GM18511 (cell line): ENCODE data around the gene TENT5D.
"Not testable (repeated sequence)": the region's sequence is repeated elsewhere in the genome, so short reads cannot be mapped to it uniquely, and the experiment has no call there.

Source experiments
- ATAC-seq: cut with Tn5 transposase; IDR thresholded peaks from one replicate; pipeline ENCODE4 v1.9.1; 2021; ENCODE audit warnings: mild to moderate bottlenecking, moderate library complexity; ENCODE audit not compliant: unreplicated experiment

TENT5D gene

DNA sequence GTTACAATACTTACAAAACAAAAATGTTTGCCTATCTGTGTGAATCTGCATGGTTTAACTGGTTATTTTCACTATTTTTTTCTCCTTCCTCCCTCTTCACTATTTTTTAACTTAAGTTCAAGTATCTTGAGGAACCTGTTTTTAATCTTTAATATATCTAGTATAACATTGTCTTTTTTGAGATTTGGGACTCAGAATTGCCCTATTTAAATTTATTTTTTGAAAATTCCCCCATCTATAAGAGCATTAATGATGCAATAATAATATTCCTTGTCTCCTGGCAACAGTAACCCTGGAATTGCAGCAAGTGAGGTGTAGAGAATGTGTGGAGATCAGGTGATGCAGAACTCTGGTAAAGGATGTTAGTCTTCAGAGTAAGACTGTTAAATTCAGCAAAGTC lies at the start of gene TENT5D:
TSS of gene TENT5D (plus strand) at position 301 of the 400 bp plus-strand sequence. CDS start 22,093 bp downstream, outside the sequence.
- ATAC-seq: no peak

DNA sequence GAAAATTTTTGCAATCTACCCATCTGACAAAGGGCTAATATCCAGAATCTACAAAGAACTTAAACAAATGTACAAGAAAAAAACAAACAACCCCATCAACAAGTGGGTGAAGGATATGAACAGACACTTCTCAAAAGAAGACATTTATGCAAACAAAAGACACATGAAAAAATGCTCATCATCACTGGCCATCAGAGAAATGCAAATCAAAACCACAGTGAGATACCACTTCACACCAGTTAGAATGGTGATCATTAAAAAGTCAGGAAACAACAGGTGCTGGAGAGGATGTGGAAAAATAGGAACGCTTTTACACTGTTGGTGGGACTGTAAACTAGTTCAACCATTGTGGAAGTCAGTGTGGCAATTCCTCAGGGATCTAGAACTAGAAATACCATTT lies 34.6 kb upstream of the TENT5D start:
- ATAC-seq: not testable (repeated sequence)

DNA sequence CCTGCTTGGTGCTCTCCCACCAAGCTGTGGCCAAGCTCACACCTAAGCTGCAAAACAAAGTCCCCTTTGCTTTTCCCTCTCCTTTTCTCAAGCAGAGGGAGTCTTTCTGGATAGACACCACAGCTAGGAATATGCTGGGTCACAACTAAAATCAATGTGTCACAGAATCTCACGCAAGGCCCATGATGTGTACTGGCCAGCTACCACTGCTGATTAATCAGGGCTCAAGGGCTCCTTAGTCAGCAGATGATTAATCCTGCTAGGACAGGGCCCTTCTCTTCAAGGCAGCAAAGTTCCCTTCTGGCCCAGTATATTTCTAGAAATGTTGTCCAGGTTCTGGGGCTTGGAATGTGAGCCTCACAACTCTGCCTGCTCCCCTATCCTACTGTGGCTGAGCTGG lies 32.0 kb upstream of the TENT5D start:
- ATAC-seq: no peak

DNA sequence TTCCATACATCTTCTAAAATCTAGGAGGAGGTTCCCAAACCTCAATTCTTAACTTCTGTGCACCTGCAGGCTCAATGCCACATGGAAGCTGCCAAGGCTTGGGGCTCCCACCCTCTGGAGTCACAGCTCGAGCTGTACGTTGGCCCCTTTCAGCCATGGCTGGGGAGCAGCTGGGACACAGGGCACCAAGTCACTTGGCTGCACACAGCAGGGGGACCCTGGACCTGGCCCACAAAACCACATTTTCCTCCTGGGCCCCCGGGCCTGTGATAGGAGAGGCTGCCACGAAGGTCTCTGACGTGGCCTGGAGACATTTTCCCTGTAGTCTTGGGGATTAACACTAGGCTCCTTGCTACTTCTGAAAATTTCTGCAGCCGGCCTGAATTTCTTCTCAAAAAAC lies 8.2 kb upstream of the TENT5D start:
- ATAC-seq: no peak

DNA sequence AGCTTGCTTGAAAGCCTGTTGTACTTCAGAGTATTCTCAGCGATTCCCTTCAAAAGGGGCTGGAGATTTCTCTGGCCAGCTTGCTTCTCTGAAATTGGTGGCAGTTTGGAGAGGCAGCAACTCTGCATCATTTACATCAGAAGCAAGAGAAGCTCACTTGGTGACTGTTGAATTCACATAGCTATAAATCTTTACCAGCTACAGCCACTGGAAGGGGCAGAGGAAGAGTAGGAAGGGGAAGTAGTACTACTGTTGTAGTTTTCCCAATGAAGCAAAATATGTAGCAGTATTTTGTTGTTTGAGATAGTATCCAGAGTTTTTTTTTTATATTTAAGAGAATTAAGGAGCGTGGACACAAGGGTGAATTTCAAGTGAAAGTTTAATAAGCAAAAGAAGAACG lies 2.8 kb downstream of the TENT5D start:
- no peak for ATAC-seq

DNA sequence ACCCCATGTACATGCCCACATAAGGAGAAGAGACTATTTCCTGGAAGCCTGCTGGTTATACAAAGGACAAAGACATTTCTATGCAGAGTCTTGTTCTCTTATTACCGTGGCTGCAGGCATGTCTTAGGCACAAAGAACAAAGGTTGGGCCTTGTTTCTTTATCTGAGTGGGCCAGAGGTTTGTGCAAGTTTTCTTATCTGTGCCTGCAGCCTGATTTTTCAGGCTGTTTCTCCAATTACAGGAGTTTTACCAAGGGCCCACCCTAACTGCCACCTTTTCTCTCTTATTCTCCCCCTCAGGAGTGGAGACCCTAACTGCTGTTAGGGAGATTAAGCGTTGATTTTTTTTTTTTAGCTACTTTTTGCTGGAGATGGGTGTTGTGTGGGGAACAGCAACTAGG lies 3.5 kb downstream of the TENT5D start:
- ATAC-seq: no peak

DNA sequence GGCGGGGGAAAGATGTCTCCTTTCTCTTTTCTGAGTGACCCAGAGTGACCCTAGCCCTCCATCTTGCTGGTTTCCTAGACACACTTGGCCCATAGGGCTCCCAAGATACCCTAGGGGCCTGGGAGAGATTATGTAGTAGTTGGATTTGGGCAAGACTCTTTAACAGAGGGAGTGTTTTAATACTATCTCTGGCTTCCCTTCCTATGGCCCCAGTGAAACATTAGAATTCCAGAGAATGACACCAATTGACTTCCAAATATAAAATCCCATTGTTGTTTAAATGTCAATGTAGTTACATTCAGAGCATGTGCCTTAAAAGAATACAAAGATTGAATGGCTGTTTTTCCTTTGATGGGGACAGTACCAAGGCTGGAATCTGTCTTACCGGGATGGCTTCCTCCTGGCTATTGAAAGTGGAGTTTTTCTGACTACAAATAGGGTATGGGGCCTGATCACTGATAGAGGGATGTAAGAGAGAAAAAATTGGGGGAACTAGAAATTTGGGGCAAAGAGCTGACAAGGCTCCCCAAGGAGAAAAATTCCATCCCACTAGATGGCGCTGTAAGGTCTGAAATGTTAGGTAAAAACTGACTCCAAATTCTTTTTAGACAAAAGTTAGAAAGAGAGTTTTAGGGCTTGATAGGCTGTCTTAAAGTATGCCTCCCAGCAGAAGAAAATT lies 10.7 kb downstream of the TENT5D start:
- ATAC-seq: no peak

DNA sequence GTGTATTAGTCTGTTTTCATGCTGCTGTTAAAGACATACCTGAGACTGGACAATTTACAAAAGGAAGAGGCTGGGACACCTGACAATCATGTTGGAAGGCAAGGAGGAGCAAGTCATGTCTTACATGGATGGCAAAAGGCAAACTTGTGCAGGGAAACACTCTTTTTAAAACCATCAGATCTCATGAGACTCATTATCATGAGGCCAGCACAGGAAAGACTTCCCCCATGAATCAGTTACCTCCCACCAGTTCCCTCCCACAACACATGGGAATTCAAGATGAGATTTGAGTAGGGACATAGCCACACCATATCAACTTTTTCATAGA lies 11.2 kb downstream of the TENT5D start:
- no peak for ATAC-seq

DNA sequence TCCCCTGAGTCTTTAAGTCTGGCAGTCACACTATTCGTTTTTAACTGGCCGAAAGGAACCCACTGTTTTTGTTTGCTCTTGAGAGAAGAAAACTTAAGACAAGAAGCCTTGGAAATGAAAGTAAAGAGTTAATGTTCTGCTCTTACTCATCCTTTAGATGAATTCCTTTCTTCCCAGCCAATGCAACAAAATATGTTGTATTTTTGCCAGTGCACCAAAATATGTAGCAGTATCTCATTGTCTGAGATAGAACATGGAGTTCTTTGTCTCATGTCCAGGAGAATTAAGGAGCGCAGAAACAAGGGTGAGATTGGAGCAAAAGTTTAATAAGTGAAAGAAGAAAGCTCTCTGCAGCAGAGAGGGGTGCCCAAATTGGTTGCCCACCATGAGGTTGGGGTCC lies 12.2 kb downstream of the TENT5D start:
- no peak for ATAC-seq

DNA sequence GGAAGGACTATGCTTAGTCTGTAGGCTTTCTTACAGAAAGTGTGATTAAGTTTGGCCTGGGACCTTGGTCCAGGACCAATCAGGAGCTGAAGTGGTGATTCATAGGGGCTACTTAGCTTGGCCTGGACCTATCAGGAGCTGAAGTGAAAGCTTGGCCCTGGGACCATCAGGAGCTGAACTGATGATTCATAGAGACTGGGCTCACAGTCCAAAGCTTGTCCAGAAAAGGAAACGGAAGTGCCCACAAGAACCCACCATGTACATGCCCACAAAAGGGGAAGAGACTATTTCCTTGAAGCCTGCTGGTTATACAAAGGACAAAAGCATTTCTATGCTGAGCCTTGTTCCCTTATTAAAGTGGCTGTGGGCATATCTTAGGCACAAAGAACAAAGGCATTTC lies 12.6 kb downstream of the TENT5D start:
- no peak for ATAC-seq

DNA sequence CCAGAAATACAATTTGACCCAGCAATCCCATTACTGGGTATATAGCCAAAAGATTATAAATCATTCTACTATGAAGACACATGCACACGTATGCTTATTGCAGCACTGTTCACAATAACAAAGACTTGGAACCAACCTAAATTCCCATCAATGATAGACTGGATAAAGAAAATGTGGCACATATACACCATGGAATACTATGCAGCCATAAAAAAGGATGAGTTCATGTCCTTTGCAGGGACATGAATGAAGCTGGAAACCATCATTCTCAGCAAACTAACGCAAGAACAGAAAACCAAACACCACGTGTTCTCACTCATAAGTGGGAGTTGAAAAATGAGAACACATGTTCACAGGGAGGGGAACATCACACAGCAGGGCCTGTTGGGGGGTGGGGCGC lies 47.9 kb downstream of the TENT5D start:
- not testable (repeated sequence) for ATAC-seq

DNA sequence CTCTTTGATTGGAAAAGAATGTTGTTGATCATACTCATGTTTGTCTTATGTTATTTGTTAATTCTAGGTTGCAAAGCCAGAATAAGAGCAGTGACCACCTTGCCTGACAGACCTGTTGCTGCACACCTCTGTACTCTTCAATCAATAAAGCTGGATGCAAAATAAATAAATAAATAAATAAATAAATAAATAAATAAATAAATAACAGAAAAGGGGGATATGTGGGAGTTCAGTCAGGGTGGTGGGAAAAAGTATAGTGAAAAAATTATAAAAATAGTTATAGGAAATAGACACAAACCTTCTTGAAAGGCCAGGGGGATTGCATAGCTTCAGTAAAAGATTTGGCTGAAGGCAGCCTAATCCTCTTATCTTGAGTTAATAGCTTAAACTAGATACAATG lies 51.3 kb downstream of the TENT5D start:
- ATAC-seq: no peak

DNA sequence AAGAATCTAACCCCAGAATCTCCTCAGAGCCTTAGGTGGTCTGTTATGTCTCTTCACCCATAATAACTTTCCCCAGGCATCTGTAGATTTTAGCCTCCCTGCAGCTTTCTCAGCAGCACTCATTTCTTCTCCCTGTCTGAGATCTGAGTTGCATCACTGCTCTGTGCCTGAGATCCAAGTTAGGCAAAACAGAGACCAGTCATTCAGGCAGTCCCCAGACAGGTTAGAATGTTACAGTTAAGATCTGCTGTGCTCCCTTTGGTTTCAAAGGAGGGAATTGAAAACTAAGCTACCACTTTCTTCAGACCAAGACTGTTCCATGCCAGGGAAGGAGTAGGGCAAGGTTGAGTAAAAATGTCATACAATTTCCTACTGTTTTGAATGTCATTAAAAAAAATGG lies 65.3 kb downstream of the TENT5D start:
- no peak for ATAC-seq

DNA sequence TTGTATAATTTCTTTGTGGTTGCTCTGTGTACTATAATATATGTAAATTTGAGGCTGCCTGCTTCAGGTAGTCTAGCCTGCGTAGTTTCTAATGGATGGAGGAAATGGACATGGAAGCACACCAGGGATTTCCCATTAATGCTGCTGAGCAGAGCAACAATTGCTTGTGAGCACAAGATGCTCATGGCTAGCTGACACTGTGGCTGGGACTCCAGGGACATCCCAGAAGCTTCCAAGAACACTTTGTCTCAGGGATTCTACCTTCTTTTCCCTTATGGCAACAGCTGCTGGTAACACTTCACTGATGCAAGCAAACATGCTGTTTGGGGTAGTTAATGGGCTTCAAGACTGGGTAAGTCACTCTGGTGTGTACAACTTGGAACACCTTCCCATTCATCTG lies 66.1 kb downstream of the TENT5D start:
- ATAC-seq: no peak

DNA sequence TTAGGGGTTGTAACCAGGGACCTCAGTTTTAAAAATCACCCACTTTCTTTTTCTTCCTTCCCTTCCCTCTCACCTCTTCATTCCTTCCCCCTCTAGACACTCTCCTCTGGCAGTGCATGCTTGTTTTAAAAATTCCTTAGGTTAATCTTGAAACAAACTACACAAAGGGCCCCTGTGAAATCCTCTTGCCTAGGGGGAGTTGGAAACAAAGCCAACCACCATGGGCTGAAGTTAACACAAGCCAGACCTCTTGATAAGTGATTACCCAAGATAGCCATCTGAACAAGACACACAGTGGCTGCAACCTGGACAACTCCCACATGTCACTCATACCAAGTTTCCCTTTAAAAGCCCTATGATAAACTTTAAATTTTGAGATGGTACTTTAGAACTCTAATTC lies 68.9 kb downstream of the TENT5D start:
- ATAC-seq: no peak
